GM18505 (cell line): ENCODE results near the gene PACSIN2.

Experiments
- ATAC-seq: cut with Tn5 transposase; IDR thresholded peaks from one replicate; pipeline ENCODE4 v1.9.1; 2021; ENCODE audit not compliant: unreplicated experiment
- POLR2A ChIP-seq: IDR thresholded peaks from 4 replicates; pipeline ENCODE4 v1.6.1; 2011; ENCODE audit warnings: borderline replicate concordance; ENCODE audit not compliant: insufficient read depth, insufficient read length; ENCODE audit errors: extremely low read depth

The PACSIN2 gene

GRCh38 chr22:42820045-42820763, 194.7 kb downstream of the PACSIN2 start:
- TF ChIP-seq POLR2A, result no peak
- no peak for ATAC-seq
